Measurements from ENCODE around the gene P2RY6.
"Not testable (repeated sequence)": the region's sequence is repeated elsewhere in the genome, so short reads cannot be mapped to it uniquely, and the experiment has no call there.

P2RY6 gene

GRCh38 chr11:73271936-73272679, at the start of gene P2RY6:
Gene P2RY6 (plus strand): TSS chr11:73272338. CDS start chr11:73296519, 24,181 bp downstream.
- DNase-seq = no peak

GRCh38 chr11:73223998-73224730, 48.0 kb upstream of the P2RY6 start:
- DNase-seq = no peak

GRCh38 chr11:73225001-73225686, 47.0 kb upstream of the P2RY6 start:
- no peak for DNase-seq

GRCh38 chr11:73225851-73226250, 46.3 kb upstream of the P2RY6 start:
- no peak for DNase-seq

GRCh38 chr11:73226297-73227006, 45.7 kb upstream of the P2RY6 start:
- no peak for DNase-seq

- DNase-seq = no peak
Observed at GRCh38 chr11:73227571-73228211, 44.4 kb upstream of the P2RY6 start.

- no peak for DNase-seq
Observed at GRCh38 chr11:73228268-73229134, 43.6 kb upstream of the P2RY6 start.

GRCh38 chr11:73229321-73229895, 42.7 kb upstream of the P2RY6 start:
- DNase-seq = no peak

- no peak for DNase-seq
Observed at GRCh38 chr11:73229896-73230875, 42.0 kb upstream of the P2RY6 start.

- DNase-seq = no peak
Observed at GRCh38 chr11:73230931-73231330, 41.2 kb upstream of the P2RY6 start.

GRCh38 chr11:73232487-73232886, 39.7 kb upstream of the P2RY6 start:
- DNase-seq = not testable (repeated sequence)

GRCh38 chr11:73233211-73233610, 38.9 kb upstream of the P2RY6 start:
- DNase-seq = no peak

GRCh38 chr11:73233692-73234470, 38.3 kb upstream of the P2RY6 start:
- DNase-seq = no peak

- DNase-seq = no peak
Observed at GRCh38 chr11:73234471-73235181, 37.5 kb upstream of the P2RY6 start.

GRCh38 chr11:73235236-73235786, 36.8 kb upstream of the P2RY6 start:
- DNase-seq = no peak

- DNase-seq = no peak
Observed at GRCh38 chr11:73236205-73236765, 35.9 kb upstream of the P2RY6 start.

- no peak for DNase-seq
Observed at GRCh38 chr11:73236854-73237253, 35.3 kb upstream of the P2RY6 start.

Data from NCI-H2081 treated with DMSO at 0.1 percent for 48 hours (cell line).